Endothelial cell of umbilical vein (primary cell): ENCODE data around the gene ARL6IP4. TPM values are rescaled to one million over a fixed set of nuclear protein-coding genes. Genes with fewer than 3 reads are reported as not detected.

Experiments
- BruUV-seq: library from RNA; stranded (reverse); fragments of 400-500 nt; replicated peaks from 2 replicates; lab custom pipeline; 2021; lab: Mats Ljungman, UMichigan
- CTCF ChIA-PET: fragments of 300-600, 350-600 bp; sonication (Branson Sonifier 250); formaldehyde crosslinking; loops from one replicate; lab custom pipeline; 2021; ENCODE audit warnings: antibody characterized with exemption, inconsistent platforms; lab: Charles Lee
- POLR2A ChIA-PET: fragments of 300-600, 350-600 bp; sonication (Branson Sonifier 250); formaldehyde crosslinking; loops from one replicate; lab custom pipeline; 2021; ENCODE audit warnings: antibody characterized with exemption, inconsistent platforms; lab: Charles Lee
- DNase-seq: peaks from one replicate; pipeline ENCODE4 v3.0.0-alpha.2; 2011; ENCODE audit warnings: low read depth, low spot score
- FAIRE-seq: peaks from 2 replicates; lab custom pipeline; 2011; peaks lifted over from hg19 to GRCh38; lab: Jason Lieb, UNC
- H2AFZ ChIP-seq: 2 replicates; pipeline ENCODE4 v1.6.0; 2012; ENCODE audit warnings: low read depth, low read length, control low read depth, inconsistent platforms
- H3K27ac ChIP-seq: 2 replicates; pipeline ENCODE4 v1.5.1; 2011; ENCODE audit warnings: low read depth, mild to moderate bottlenecking, control low read depth, low read length, moderate library complexity; ENCODE audit not compliant: insufficient read depth
- H3K27me3 ChIP-seq, 2 experiments: 2 replicates each; pipeline versions ENCODE4 v1.6.0 to v1.6.1; 2011; ENCODE audit warnings: low read length in 2 of 2, mixed read lengths in 1 of 2; ENCODE audit not compliant: control insufficient read depth in 2 of 2, insufficient read depth in 2 of 2
- H3K36me3 ChIP-seq, 2 experiments: 2 replicates in 1 of 2; 3 replicates in 1 of 2; pipeline ENCODE4 v1.5.1; 2011; ENCODE audit warnings: low read length in 2 of 2, mild to moderate bottlenecking in 1 of 2, moderate library complexity in 1 of 2; ENCODE audit not compliant: control insufficient read depth in 2 of 2, insufficient read depth in 2 of 2; ENCODE audit errors: extremely low read depth in 1 of 2
- H3K4me1 ChIP-seq: 3 replicates; pipeline ENCODE4 v1.5.1; 2011; ENCODE audit warnings: mild to moderate bottlenecking, low read length; ENCODE audit not compliant: control insufficient read depth, insufficient read depth; ENCODE audit errors: extremely low read depth
- H3K4me2 ChIP-seq: 2 replicates; pipeline ENCODE4 v1.6.1; 2011; ENCODE audit warnings: low read length, control low read depth, mixed read lengths; ENCODE audit not compliant: insufficient read depth
- H3K4me3 ChIP-seq, 3 experiments: fragments of 200-600 bp in 1 of 3; sonication (generic), shearing (Covaris generic) in 1 of 3; replicated peaks in 1 of 3; 2 replicates each; pipeline ENCODE4 v1.5.1; 2011 to 2016; ENCODE audit warnings: control low read depth in 3 of 3, low read length in 3 of 3, mild to moderate bottlenecking in 2 of 3, inconsistent platforms in 1 of 3, low read depth in 1 of 3, moderate library complexity in 1 of 3; ENCODE audit not compliant: insufficient read depth in 1 of 3
- H3K79me2 ChIP-seq: 2 replicates; pipeline ENCODE4 v1.6.0; 2012; ENCODE audit warnings: low read length, inconsistent platforms; ENCODE audit not compliant: control insufficient read depth, insufficient read depth
- H3K9ac ChIP-seq: replicated peaks from 2 replicates; pipeline ENCODE3; 2011; ENCODE audit warnings: low read length, control low read depth; ENCODE audit not compliant: insufficient read depth; ENCODE audit errors: extremely low read depth
- H3K9me1 ChIP-seq: replicated peaks from 3 replicates; pipeline ENCODE4 v1.6.0; 2011; ENCODE audit warnings: mild to moderate bottlenecking, low read length; ENCODE audit not compliant: control insufficient read depth, insufficient read depth; ENCODE audit errors: extremely low read depth
- H3K9me3 ChIP-seq: replicated peaks from 2 replicates; pipeline ENCODE4 v1.5.1; 2012; ENCODE audit warnings: low read length, inconsistent platforms; ENCODE audit not compliant: control insufficient read depth, insufficient read depth
- H4K20me1 ChIP-seq: replicated peaks from 2 replicates; pipeline ENCODE3; 2011; ENCODE audit warnings: mild to moderate bottlenecking, low read length; ENCODE audit not compliant: control insufficient read depth, insufficient read depth; ENCODE audit errors: extremely low read depth
- EZH2 ChIP-seq: IDR thresholded peaks from 2 replicates; pipeline ENCODE4 v1.6.1; 2012; ENCODE audit warnings: borderline replicate concordance, low read depth, mild to moderate bottlenecking, moderate library complexity, low read length, inconsistent platforms; ENCODE audit not compliant: severe bottlenecking
- FOS ChIP-seq: IDR thresholded peaks from 2 replicates; pipeline ENCODE4 v1.6.1; 2011; ENCODE audit warnings: mild to moderate bottlenecking, low read length, moderate library complexity, borderline replicate concordance; ENCODE audit not compliant: insufficient read depth
- GATA2 ChIP-seq: IDR thresholded peaks from 2 replicates; pipeline ENCODE4 v1.7.0; 2011; ENCODE audit warnings: low read depth, mild to moderate bottlenecking, moderate library complexity, mixed read lengths, low read length; ENCODE audit not compliant: insufficient read length, insufficient read depth
- JUN ChIP-seq: IDR thresholded peaks from 2 replicates; pipeline ENCODE4 v1.6.1; 2011; ENCODE audit warnings: borderline replicate concordance, low read depth; ENCODE audit not compliant: insufficient read length, insufficient read depth
- MYC ChIP-seq: IDR thresholded peaks from one replicate; pipeline ENCODE4 v1.6.1; 2011; ENCODE audit warnings: mild to moderate bottlenecking, low read depth, low read length
- POLR2A ChIP-seq: IDR thresholded peaks from 2 replicates; pipeline ENCODE4 v1.6.1; 2012; ENCODE audit warnings: low read depth, mild to moderate bottlenecking, control low read depth, low read length
- POLR2AphosphoS5 ChIP-seq: IDR thresholded peaks from 2 replicates; pipeline ENCODE4 v1.6.1; 2012; ENCODE audit warnings: low read depth, mild to moderate bottlenecking, control low read depth, low read length, moderate library complexity; ENCODE audit not compliant: insufficient read depth
- dilution Hi-C: fragments of 300-500 bp; cut with MboI; formaldehyde crosslinking; loops from one replicate; pipeline ENCODE4 v1.15.0; 2019; ENCODE audit warnings: low sequenced_read_pairs; ENCODE audit not compliant: extremely low pct_ligation_motif_present
- intact Hi-C: fragments of 100-400 bp; cut with micrococcal nuclease; formaldehyde crosslinking; loops from one replicate; pipeline ENCODE4 v1.10.0; 2022
- polyA plus RNA-seq, 4 experiments: library from polyadenylated mRNA; depleted of rRNA in 3 of 4; stranded (reverse) in 3 of 4; unstranded in 1 of 4; fragments of >200 nt; gene quantifications; 2 replicates each; pipeline versions ENCODE4 v1.2.1 to v1.2.3, GENCODE V29; 2011 to 2012; ENCODE audit warnings: missing spikeins in 1 of 4
- total RNA-seq: library from RNA; stranded (reverse); gene quantifications from 2 replicates; pipeline ENCODE4 v1.2.3, GENCODE V29; 2021
- TF ChIP-seq, protein P1 (sequence below), 2 donors: IDR thresholded peaks; 1 replicate in 1 of 2; 2 replicates in 1 of 2; pipeline ENCODE4 v1.5.1; 2011; ENCODE audit warnings: low read length in 2 of 2, mild to moderate bottlenecking in 2 of 2, moderate library complexity in 2 of 2, control low read depth in 1 of 2, inconsistent platforms in 1 of 2, low read depth in 1 of 2; ENCODE audit not compliant: insufficient read depth in 1 of 2; ENCODE audit errors: extremely low read depth in 1 of 2

Gene ARL6IP4
- total and polyA plus RNA-seq, 2 donors (not counting 3 experiments of a cell fraction or from before 2014, with no cell fraction given) = 193 to 226 TPM

GRCh38 chr12:123029550-123029949, 49.1 kb downstream of the ARL6IP4 start:
- ChIA-PET CTCF (no interaction called here), POLR2A (no interaction called here)
- intact Hi-C loops (no loop called here), dilution Hi-C loops (no loop called here)
- Histone ChIP-seq H3K9me3 (no peaks in the 10 kb centered on the region), H3K4me1 (peaks cover 3% of the 10 kb centered on the region), H3K27me3 (no peaks in the 10 kb centered on the region), H3K4me2 (no peak overlapping the region), H4K20me1 (no peaks in the 10 kb centered on the region), H3K27ac (no peak overlapping the region), H3K4me3 (no peak overlapping the region), H3K9me1 (no peaks in the 10 kb centered on the region), H3K79me2 (no peaks in the 10 kb centered on the region), H3K36me3 (no peaks in the 10 kb centered on the region), H3K9ac (no peak overlapping the region), H2AFZ (no peak overlapping the region)
- no peak for FAIRE-seq
- no peak for DNase-seq
- TF ChIP-seq POLR2A (no peak), JUN (no peak), POLR2AphosphoS5 (no peak)
- no TSS peak for BruUV-seq

DNA sequence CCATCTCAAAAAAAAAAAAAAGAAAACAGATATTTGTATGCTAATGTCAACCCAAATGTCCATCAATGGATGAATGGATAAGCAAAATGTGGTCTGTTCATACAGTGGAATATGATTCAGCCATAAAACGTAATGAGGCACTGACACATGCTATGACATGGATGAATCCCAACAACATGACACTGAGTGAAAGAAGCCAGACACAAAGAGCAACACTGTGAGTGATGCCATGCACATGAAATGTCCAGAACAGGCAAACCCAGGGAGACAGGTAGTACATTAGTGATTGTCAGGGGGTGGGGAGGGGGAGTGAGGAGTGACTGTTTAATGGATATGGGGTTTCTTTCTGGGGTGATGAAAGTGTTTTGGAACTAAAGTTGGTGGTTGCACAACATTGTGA, 50.2 kb downstream of the ARL6IP4 start:
- no peaks in the 10 kb centered on the region for H3K9me1 ChIP-seq
- DNase-seq = no peak
- FAIRE-seq = no peak
- no peaks in the 10 kb centered on the region for H3K4me1 ChIP-seq
- no peaks in the 10 kb centered on the region for H3K79me2 ChIP-seq
- H3K27ac ChIP-seq = no peak overlapping the region
- no peak overlapping the region for H3K9ac ChIP-seq
- H2AFZ ChIP-seq = no peak overlapping the region
- ChIA-PET POLR2A (no interaction called here), CTCF (no interaction called here)
- dilution Hi-C loops (no loop called here), intact Hi-C loops (no loop called here)
- no peaks in the 10 kb centered on the region for H3K9me3 ChIP-seq
- no peaks in the 10 kb centered on the region for H3K27me3 ChIP-seq
- no peak overlapping the region for H3K4me3 ChIP-seq
- TF ChIP-seq, protein P1, sequence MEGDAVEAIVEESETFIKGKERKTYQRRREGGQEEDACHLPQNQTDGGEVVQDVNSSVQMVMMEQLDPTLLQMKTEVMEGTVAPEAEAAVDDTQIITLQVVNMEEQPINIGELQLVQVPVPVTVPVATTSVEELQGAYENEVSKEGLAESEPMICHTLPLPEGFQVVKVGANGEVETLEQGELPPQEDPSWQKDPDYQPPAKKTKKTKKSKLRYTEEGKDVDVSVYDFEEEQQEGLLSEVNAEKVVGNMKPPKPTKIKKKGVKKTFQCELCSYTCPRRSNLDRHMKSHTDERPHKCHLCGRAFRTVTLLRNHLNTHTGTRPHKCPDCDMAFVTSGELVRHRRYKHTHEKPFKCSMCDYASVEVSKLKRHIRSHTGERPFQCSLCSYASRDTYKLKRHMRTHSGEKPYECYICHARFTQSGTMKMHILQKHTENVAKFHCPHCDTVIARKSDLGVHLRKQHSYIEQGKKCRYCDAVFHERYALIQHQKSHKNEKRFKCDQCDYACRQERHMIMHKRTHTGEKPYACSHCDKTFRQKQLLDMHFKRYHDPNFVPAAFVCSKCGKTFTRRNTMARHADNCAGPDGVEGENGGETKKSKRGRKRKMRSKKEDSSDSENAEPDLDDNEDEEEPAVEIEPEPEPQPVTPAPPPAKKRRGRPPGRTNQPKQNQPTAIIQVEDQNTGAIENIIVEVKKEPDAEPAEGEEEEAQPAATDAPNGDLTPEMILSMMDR (IDR thresholded peaks at IDR 0.05; ENCODE audit: extremely low read depth in 1 of 2, insufficient read depth in 1 of 2, low read depth in 1 of 2, low read length in 2 of 2) = no peak
- TF ChIP-seq POLR2AphosphoS5 (no peak), JUN (no peak), MYC (no peak), EZH2 (no peak), GATA2 (no peak), FOS (no peak), POLR2A (no peak)
- no peak overlapping the region for H3K4me2 ChIP-seq
- no TSS peak for BruUV-seq
- H4K20me1 ChIP-seq = no peaks in the 10 kb centered on the region
- no peaks in the 10 kb centered on the region for H3K36me3 ChIP-seq
